HEK293 (cell line): ENCODE data around the gene BAZ1A.

Source experiments
- CTCF ChIA-PET: fragments of 350-600 bp; formaldehyde crosslinking; extraction: SDS; loops from one replicate; lab custom pipeline; 2021; ENCODE audit warnings: antibody characterized with exemption; lab: Yijun Ruan, JAX
- POLR2A ChIA-PET: fragments of 300-600 bp; formaldehyde crosslinking; extraction: SDS; loops from one replicate; lab custom pipeline; 2020; ENCODE audit warnings: antibody characterized with exemption, inconsistent platforms; lab: Yijun Ruan, JAX
- H3K27ac ChIP-seq: fragments of 200-500 bp; sonication (Bioruptor generic); 2 replicates; pipeline ENCODE4 v1.5.1; 2014; ENCODE audit warnings: low read depth, low read length, control low read depth, inconsistent platforms; ENCODE audit errors: extremely low read depth
- H3K36me3 ChIP-seq, 2 experiments: fragments of 200-500 bp in 1 of 2; sonication (Bioruptor generic) in 1 of 2; 1 replicate in 1 of 2; 2 replicates in 1 of 2; pipeline ENCODE4 v1.5.1; 2014 to 2017; ENCODE audit warnings: inconsistent platforms in 2 of 2, low read length in 2 of 2; ENCODE audit not compliant: control insufficient read depth in 2 of 2, insufficient read depth in 1 of 2
- H3K4me1 ChIP-seq: fragments of 200-500 bp; sonication (Bioruptor generic); 2 replicates; pipeline ENCODE4 v1.5.1; 2014; ENCODE audit warnings: mild to moderate bottlenecking, low read length, inconsistent platforms; ENCODE audit not compliant: control insufficient read depth, insufficient read depth
- H3K4me3 ChIP-seq: 2 replicates; pipeline ENCODE4 v1.5.1; 2011; ENCODE audit warnings: low read depth, mild to moderate bottlenecking, control low read depth, low read length, moderate library complexity
- H3K9me3 ChIP-seq: fragments of 200-500 bp; sonication (Bioruptor generic); 2 replicates; pipeline ENCODE4 v1.5.1; 2014; ENCODE audit warnings: low read depth, low read length, inconsistent platforms; ENCODE audit not compliant: control insufficient read depth, insufficient read depth
- GFI1B ChIP-seq: fragments of 450-650 bp; formaldehyde crosslinking; IDR thresholded peaks from 2 replicates; pipeline ENCODE4 v1.5.1; 2016; ENCODE audit warnings: missing biosample characterization, missing genetic modification characterization
- GLIS2 ChIP-seq: fragments of 450-650 bp; formaldehyde crosslinking; IDR thresholded peaks from 2 replicates; pipeline ENCODE4 v1.5.1; 2016; ENCODE audit warnings: missing biosample characterization, missing genetic modification characterization
- HOXC10 ChIP-seq: sonication (generic); formaldehyde crosslinking; IDR thresholded peaks from 2 replicates; pipeline ENCODE4 v1.8.1; 2023; ENCODE audit warnings: mild to moderate bottlenecking, missing genetic modification reagents
- KLF17 ChIP-seq: fragments of 450-650 bp; formaldehyde crosslinking; IDR thresholded peaks from 2 replicates; pipeline ENCODE4 v1.5.1; 2016; ENCODE audit warnings: missing biosample characterization, missing genetic modification characterization
- PRDM1 ChIP-seq: fragments of 450-650 bp; formaldehyde crosslinking; IDR thresholded peaks from 2 replicates; pipeline ENCODE4; 2016; ENCODE audit warnings: missing biosample characterization, missing genetic modification characterization
- RBAK ChIP-seq: fragments of 450-650 bp; formaldehyde crosslinking; IDR thresholded peaks from 2 replicates; pipeline ENCODE4 v1.5.1; 2016; ENCODE audit warnings: missing biosample characterization, missing genetic modification characterization
- WT1 ChIP-seq: fragments of 450-650 bp; formaldehyde crosslinking; IDR thresholded peaks from 2 replicates; pipeline ENCODE4 v1.5.1; 2016; ENCODE audit warnings: missing biosample characterization, missing genetic modification characterization
- ZBTB1 ChIP-seq: fragments of 450-650 bp; formaldehyde crosslinking; IDR thresholded peaks from 2 replicates; pipeline ENCODE4 v1.5.1; 2016; ENCODE audit warnings: missing biosample characterization, missing genetic modification characterization
- ZBTB26 ChIP-seq: fragments of 450-650 bp; formaldehyde crosslinking; optimal IDR thresholded peaks from 2 replicates; pipeline ENCODE3; 2016; ENCODE audit warnings: missing biosample characterization, mild to moderate bottlenecking, missing genetic modification characterization
- ZNF10 ChIP-seq: fragments of 450-650 bp; formaldehyde crosslinking; IDR thresholded peaks from 2 replicates; pipeline ENCODE4 v1.5.1; 2017; ENCODE audit warnings: missing biosample characterization, missing genetic modification characterization
- ZNF140 ChIP-seq: fragments of 450-650 bp; formaldehyde crosslinking; IDR thresholded peaks from 2 replicates; pipeline ENCODE4 v1.5.1; 2016; ENCODE audit warnings: missing biosample characterization, missing genetic modification characterization
- ZNF202 ChIP-seq: fragments of 450-650 bp; formaldehyde crosslinking; IDR thresholded peaks from 2 replicates; pipeline ENCODE4 v1.5.1; 2016; ENCODE audit warnings: missing biosample characterization, missing genetic modification characterization, borderline replicate concordance
- ZNF302 ChIP-seq: fragments of 450-650 bp; formaldehyde crosslinking; IDR thresholded peaks from 2 replicates; pipeline ENCODE4 v1.5.1; 2016; ENCODE audit warnings: missing biosample characterization, missing genetic modification characterization, low read depth
- ZNF335 ChIP-seq: fragments of 450-650 bp; formaldehyde crosslinking; conservative IDR thresholded peaks from 2 replicates; pipeline ENCODE4 v1.5.1; 2016; ENCODE audit warnings: missing biosample characterization, missing genetic modification characterization
- ZNF366 ChIP-seq: fragments of 450-650 bp; formaldehyde crosslinking; conservative IDR thresholded peaks from 2 replicates; pipeline ENCODE4 v1.5.1; 2016; ENCODE audit warnings: missing biosample characterization, missing genetic modification characterization
- ZNF37A ChIP-seq: fragments of 450-650 bp; IDR thresholded peaks from 2 replicates; pipeline ENCODE4 v1.5.1; 2018; ENCODE audit warnings: missing biosample characterization, missing genetic modification characterization
- ZNF48 ChIP-seq: fragments of 450-650 bp; formaldehyde crosslinking; IDR thresholded peaks from 2 replicates; pipeline ENCODE4 v1.5.1; 2016; ENCODE audit warnings: missing biosample characterization, missing genetic modification characterization
- ZNF549 ChIP-seq: fragments of 450-650 bp; IDR thresholded peaks from 2 replicates; pipeline ENCODE4 v1.5.1; 2018; ENCODE audit warnings: missing biosample characterization, missing genetic modification characterization, mild to moderate bottlenecking, inconsistent platforms, moderate library complexity
- ZNF596 ChIP-seq: fragments of 450-650 bp; IDR thresholded peaks from 2 replicates; pipeline ENCODE4 v1.5.0; 2018; ENCODE audit warnings: missing biosample characterization, mild to moderate bottlenecking, missing genetic modification characterization, moderate library complexity
- ZNF658 ChIP-seq: fragments of 450-650 bp; formaldehyde crosslinking; IDR thresholded peaks from 2 replicates; pipeline ENCODE4; 2016; ENCODE audit warnings: missing biosample characterization, missing genetic modification characterization
- ZNF692 ChIP-seq: fragments of 450-650 bp; formaldehyde crosslinking; IDR thresholded peaks from 2 replicates; pipeline ENCODE4 v1.5.1; 2016; ENCODE audit warnings: missing biosample characterization, missing genetic modification characterization
- ZNF785 ChIP-seq: fragments of 450-650 bp; formaldehyde crosslinking; IDR thresholded peaks from 2 replicates; pipeline ENCODE4 v1.5.1; 2016; ENCODE audit warnings: missing biosample characterization, missing genetic modification characterization
- ZNF792 ChIP-seq: fragments of 450-650 bp; formaldehyde crosslinking; IDR thresholded peaks from 2 replicates; pipeline ENCODE4 v1.5.1; 2016; ENCODE audit warnings: missing biosample characterization, missing genetic modification characterization
- TF ChIP-seq, protein P1 (sequence below): fragments of 450-650 bp; formaldehyde crosslinking; IDR thresholded peaks from 2 replicates; pipeline ENCODE4 v1.5.1; 2017; ENCODE audit warnings: missing biosample characterization, missing genetic modification characterization
- TF ChIP-seq, protein P2 (sequence below): fragments of 450-650 bp; formaldehyde crosslinking; IDR thresholded peaks from 2 replicates; pipeline ENCODE4 v1.5.1; 2017; ENCODE audit warnings: missing biosample characterization, mild to moderate bottlenecking, missing genetic modification characterization, moderate library complexity
- TF ChIP-seq, protein P3 (sequence below): fragments of 450-650 bp; formaldehyde crosslinking; IDR thresholded peaks from 2 replicates; pipeline ENCODE4 v1.5.1; 2016; ENCODE audit warnings: missing biosample characterization, missing genetic modification characterization

Gene BAZ1A

DNA sequence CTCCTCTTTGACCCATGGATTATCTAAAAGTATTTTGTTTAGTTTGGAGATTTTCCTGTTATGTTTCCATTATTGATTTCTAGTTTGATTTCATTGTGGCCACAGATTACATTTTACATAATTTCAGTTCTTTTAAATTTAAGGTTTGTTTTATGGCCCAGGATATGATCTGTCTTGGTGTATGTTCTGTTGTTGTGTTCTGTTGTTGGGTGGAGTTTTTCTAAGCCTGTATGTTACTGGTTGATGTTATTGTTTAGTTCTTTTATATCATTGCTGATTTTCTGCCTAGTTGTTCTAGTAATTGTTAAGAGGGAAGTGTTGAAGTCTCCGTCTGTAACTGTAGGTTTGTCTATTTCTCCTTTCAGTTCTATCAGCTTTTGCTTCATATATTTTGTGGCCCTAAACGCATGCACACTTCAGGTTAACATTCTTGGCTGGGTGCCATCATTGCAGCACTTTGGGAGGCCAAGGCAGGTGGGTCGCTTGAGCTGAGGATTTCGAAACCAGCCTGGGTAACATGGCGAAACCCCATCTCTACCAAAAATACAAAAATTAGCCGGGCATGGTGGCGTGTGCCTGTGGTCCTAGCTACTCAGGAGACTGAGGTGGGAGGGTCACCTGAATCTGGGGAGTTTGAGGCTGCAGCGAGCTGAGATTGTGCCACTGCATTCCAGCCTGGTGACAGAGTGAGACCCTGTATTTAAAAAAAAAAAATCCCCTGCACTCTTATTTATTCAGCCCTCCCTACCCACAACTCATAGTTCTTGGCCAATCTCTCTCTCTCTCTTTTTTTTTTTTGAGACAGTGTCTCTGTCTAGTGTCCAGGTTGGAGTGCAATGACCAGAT lies 132.7 kb downstream of the BAZ1A start:
- H3K36me3 ChIP-seq = no peaks in the 10 kb centered on the region
- TF ChIP-seq ZNF140 (tag by site-specific recombination) (no peak), ZNF792 (tag by site-specific recombination) (no peak), ZNF202 (tag by site-specific recombination) (no peak), HOXC10 (CRISPR knock-in tag) (no peak), ZNF549 (tag by site-specific recombination) (no peak), KLF17 (tag by site-specific recombination) (no peak), ZBTB1 (tag by site-specific recombination) (no peak), ZNF302 (tag by site-specific recombination) (no peak), ZNF48 (no peak), ZNF785 (no peak), ZBTB26 (tag by site-specific recombination) (no peak), WT1 (no peak), ZNF10 (no peak), ZNF366 (no peak), GFI1B (no peak), ZNF658 (no peak), ZNF596 (tag by site-specific recombination) (no peak)
- TF ChIP-seq, protein P1, sequence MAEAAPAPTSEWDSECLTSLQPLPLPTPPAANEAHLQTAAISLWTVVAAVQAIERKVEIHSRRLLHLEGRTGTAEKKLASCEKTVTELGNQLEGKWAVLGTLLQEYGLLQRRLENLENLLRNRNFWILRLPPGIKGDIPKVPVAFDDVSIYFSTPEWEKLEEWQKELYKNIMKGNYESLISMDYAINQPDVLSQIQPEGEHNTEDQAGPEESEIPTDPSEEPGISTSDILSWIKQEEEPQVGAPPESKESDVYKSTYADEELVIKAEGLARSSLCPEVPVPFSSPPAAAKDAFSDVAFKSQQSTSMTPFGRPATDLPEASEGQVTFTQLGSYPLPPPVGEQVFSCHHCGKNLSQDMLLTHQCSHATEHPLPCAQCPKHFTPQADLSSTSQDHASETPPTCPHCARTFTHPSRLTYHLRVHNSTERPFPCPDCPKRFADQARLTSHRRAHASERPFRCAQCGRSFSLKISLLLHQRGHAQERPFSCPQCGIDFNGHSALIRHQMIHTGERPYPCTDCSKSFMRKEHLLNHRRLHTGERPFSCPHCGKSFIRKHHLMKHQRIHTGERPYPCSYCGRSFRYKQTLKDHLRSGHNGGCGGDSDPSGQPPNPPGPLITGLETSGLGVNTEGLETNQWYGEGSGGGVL (tag by site-specific recombination) = no peak
- TF ChIP-seq, all 188 proteins: peak for 0
- H3K27ac ChIP-seq = no peak overlapping the region
- no peaks in the 10 kb centered on the region for H3K9me3 ChIP-seq
- CTCF ChIA-PET = interaction anchor here (0.7 to 1.3 kb wide), 2 partner anchors 13 to 69 kb away, joined by 3 to 4 read pairs; no protein-coding TSS in a partner anchor
- no peaks in the 10 kb centered on the region for H3K4me1 ChIP-seq
- no peak overlapping the region for H3K4me3 ChIP-seq
- POLR2A ChIA-PET = interaction anchor here (0.8 kb wide), 1 partner anchor 133 kb away, joined by 4 read pairs; the partner anchor contains the start of gene BAZ1A

DNA sequence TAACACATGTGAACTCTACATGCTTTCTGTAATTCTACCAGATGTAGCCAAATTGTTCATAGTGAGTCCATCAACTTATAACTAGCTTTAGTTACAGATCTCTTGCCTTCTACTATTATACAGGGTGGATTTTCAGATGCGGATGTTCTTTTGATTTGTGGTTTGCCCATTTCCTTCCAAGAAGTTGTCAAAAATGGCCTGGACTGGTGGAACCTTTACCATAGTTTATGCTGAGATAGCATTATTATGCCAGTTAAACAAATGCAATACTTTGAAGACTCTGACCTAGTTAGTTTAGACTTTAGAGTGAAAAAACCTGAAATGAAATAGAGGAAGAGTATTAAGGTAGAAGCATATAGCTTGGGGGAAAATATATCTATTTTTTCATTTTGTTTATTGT lies 133.3 kb downstream of the BAZ1A start:
- no peaks in the 10 kb centered on the region for H3K36me3 ChIP-seq
- ChIA-PET CTCF (interaction anchor here (1.3 kb wide), 1 partner anchor 69 kb away, joined by 4 read pairs; no protein-coding TSS in a partner anchor), POLR2A (no interaction called here)
- H3K9me3 ChIP-seq = no peaks in the 10 kb centered on the region
- H3K27ac ChIP-seq = no peak overlapping the region
- H3K4me3 ChIP-seq = no peak overlapping the region
- H3K4me1 ChIP-seq = no peaks in the 10 kb centered on the region
- TF ChIP-seq ZBTB26 (tag by site-specific recombination) (no peak), GLIS2 (tag by site-specific recombination) (no peak), ZNF37A (tag by site-specific recombination) (no peak), ZNF549 (tag by site-specific recombination) (no peak), ZNF335 (no peak), PRDM1 (tag by site-specific recombination) (no peak), RBAK (tag by site-specific recombination) (no peak), ZNF692 (tag by site-specific recombination) (no peak)
- TF ChIP-seq, protein P2, sequence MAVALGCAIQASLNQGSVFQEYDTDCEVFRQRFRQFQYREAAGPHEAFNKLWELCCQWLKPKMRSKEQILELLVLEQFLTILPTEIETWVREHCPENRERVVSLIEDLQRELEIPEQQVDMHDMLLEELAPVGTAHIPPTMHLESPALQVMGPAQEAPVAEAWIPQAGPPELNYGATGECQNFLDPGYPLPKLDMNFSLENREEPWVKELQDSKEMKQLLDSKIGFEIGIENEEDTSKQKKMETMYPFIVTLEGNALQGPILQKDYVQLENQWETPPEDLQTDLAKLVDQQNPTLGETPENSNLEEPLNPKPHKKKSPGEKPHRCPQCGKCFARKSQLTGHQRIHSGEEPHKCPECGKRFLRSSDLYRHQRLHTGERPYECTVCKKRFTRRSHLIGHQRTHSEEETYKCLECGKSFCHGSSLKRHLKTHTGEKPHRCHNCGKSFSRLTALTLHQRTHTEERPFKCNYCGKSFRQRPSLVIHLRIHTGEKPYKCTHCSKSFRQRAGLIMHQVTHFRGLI (tag by site-specific recombination) = no peak
- TF ChIP-seq, protein P3, sequence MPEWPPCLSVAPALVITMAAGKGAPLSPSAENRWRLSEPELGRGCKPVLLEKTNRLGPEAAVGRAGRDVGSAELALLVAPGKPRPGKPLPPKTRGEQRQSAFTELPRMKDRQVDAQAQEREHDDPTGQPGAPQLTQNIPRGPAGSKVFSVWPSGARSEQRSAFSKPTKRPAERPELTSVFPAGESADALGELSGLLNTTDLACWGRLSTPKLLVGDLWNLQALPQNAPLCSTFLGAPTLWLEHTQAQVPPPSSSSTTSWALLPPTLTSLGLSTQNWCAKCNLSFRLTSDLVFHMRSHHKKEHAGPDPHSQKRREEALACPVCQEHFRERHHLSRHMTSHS (tag by site-specific recombination) = no peak
